ENCODE measurements around the gene FGD1.

GRCh38 chrX:54540289-54540688 is 44.3 kb upstream of the FGD1 start:
- TF ChIP-seq CTCF (IDR thresholded peaks at IDR 0.05 in 8 of 11, conservative IDR thresholded peaks at IDR 0.05 in 3 of 11) (no peak), POLR2A (IDR thresholded peaks at IDR 0.05) (no peak), POLR2AphosphoS5 (IDR thresholded peaks at IDR 0.05) (no peak)

Measured in spleen (tissue), 7 donors.